Measurements from ENCODE around the gene BRCA1.
"Not testable (repeated sequence)": the region's sequence is repeated elsewhere in the genome, so short reads cannot be mapped to it uniquely, and the experiment has no call there.

BRCA1 gene

GRCh38 chr17:43000894-43001293, 124.3 kb downstream of the BRCA1 start:
- DNase-seq = not testable (repeated sequence)

GRCh38 chr17:42999003-42999525, 126.1 kb downstream of the BRCA1 start:
- DNase-seq = no peak

GRCh38 chr17:42997984-42998938, 126.9 kb downstream of the BRCA1 start, which contains the start of gene RPL27:
TSS of gene RPL27 (plus strand) at chr17:42998419. CDS start at chr17:42998751, 332 bp downstream.
- DNase-seq = peak; percentile 99

- no peak for DNase-seq
Observed at GRCh38 chr17:42997390-42997983, 127.7 kb downstream of the BRCA1 start.
